Stimulated activated CD8-positive, alpha-beta memory T cell treated with anti-CD3 and anti-CD28 coated beads, Interleukin-4, amount 100 ng/mL, for 1 hour (primary cell): ENCODE measurements around the gene ARID3C.
"Not testable (repeated sequence)": the region's sequence is repeated elsewhere in the genome, so short reads cannot be mapped to it uniquely, and the experiment has no call there.

Experiments
- DNase-seq, 2 donors: peaks; one replicate each; pipeline ENCODE4 v3.0.0-alpha.2; 2020; ENCODE audit warnings: low read depth in 2 of 2, low spot score in 1 of 2

Gene ARID3C

GRCh38 chr9:34652602-34653000, 23.7 kb upstream of the ARID3C start:
- DNase-seq: no peak

GRCh38 chr9:34651876-34652601, 23.2 kb upstream of the ARID3C start, which contains the start of gene IL11RA:
TSS of gene IL11RA (plus strand) at chr9:34652185. CDS start at chr9:34655218, 3,033 bp downstream.
- no peak for DNase-seq

GRCh38 chr9:34651321-34651720, 22.5 kb upstream of the ARID3C start:
- DNase-seq: no peak

GRCh38 chr9:34650816-34651215, 21.9 kb upstream of the ARID3C start:
- DNase-seq: no peak

GRCh38 chr9:34648673-34649072, 19.8 kb upstream of the ARID3C start:
- DNase-seq: no peak

GRCh38 chr9:34647651-34648050, 18.8 kb upstream of the ARID3C start:
- DNase-seq: no peak

GRCh38 chr9:34647084-34647403, 18.2 kb upstream of the ARID3C start:
- no peak for DNase-seq

GRCh38 chr9:34646211-34647083, 17.6 kb upstream of the ARID3C start, which contains the start of gene GALT:
TSS of gene GALT (plus strand) at chr9:34646675. CDS start at chr9:34646705, 30 bp downstream.
- peak; percentile 92 to 95 for DNase-seq

- no peak for DNase-seq
Observed at GRCh38 chr9:34644766-34645314, 16.0 kb upstream of the ARID3C start.

- no peak for DNase-seq
Observed at GRCh38 chr9:34642679-34643078, 13.8 kb upstream of the ARID3C start.

- not testable (repeated sequence) for DNase-seq
Observed at GRCh38 chr9:34639322-34639721, 10.5 kb upstream of the ARID3C start.

GRCh38 chr9:34638138-34638445, 9.2 kb upstream of the ARID3C start:
- DNase-seq: no peak

- DNase-seq: peak; percentile 82 to 92
Observed at GRCh38 chr9:34637356-34638137, 8.7 kb upstream of the ARID3C start, which contains the start of gene SIGMAR1. TSS of gene SIGMAR1 (minus strand) at chr9:34637787. CDS start at chr9:34637697, 90 bp downstream.

GRCh38 chr9:34636791-34637355, 8.0 kb upstream of the ARID3C start:
- DNase-seq: no peak

- DNase-seq: no peak
Observed at GRCh38 chr9:34635556-34635955, 6.7 kb upstream of the ARID3C start.

- no peak for DNase-seq
Observed at GRCh38 chr9:34634551-34635248, 5.8 kb upstream of the ARID3C start.

- peak in 1 of 2 donors; percentile 55 for DNase-seq
Observed at GRCh38 chr9:34633851-34634550, 5.1 kb upstream of the ARID3C start.

GRCh38 chr9:34633166-34633565, 4.3 kb upstream of the ARID3C start:
- DNase-seq: no peak

- DNase-seq: no peak
Observed at GRCh38 chr9:34630402-34631154, 1.7 kb upstream of the ARID3C start.
